HepG2 (cell line): ENCODE data around the gene DCAF7. TPM values are rescaled to one million over a fixed set of nuclear protein-coding genes. Genes with fewer than 3 reads are reported as not detected.
A peak's percentile ranks its signal among the peaks of the same experiment; 100 is the strongest.

Experiments used
- ATAC-seq: fragments of 200-7000 bp; cut with Tn5 transposase; 3 replicates; pipeline ENCODE4 v1.9.1; 2020; ENCODE audit warnings: mild to moderate bottlenecking, moderate library complexity
- BruUV-seq: library from RNA; stranded (reverse); fragments of 400-500 nt; replicated peaks from 2 replicates; lab custom pipeline; 2021; lab: Mats Ljungman, UMichigan
- CTCF ChIA-PET: fragments of 300-600 bp; formaldehyde crosslinking; extraction: SDS; loops from one replicate; lab custom pipeline; 2021; ENCODE audit warnings: low total read pairs, inconsistent platforms, low intra/inter-chr PET ratio; lab: Yijun Ruan, JAX
- POLR2A ChIA-PET: fragments of 350-600 bp; sonication (Branson Sonifier 250); formaldehyde crosslinking; loops from one replicate; lab custom pipeline; 2020; ENCODE audit warnings: antibody characterized with exemption, inconsistent platforms; lab: Yijun Ruan, JAX
- DNase-seq: peaks from one replicate; pipeline ENCODE4 v3.0.0-alpha.2; 2015; ENCODE audit warnings: low spot score
- FAIRE-seq: peaks from 3 replicates; lab custom pipeline; 2011; peaks lifted over from hg19 to GRCh38; lab: Jason Lieb, UNC
- H2AFZ ChIP-seq: one replicate; pipeline ENCODE4 v1.6.1; 2011; ENCODE audit warnings: low read length, inconsistent platforms
- H3K27ac ChIP-seq: fragments of 300-600 bp; 3 replicates; pipeline ENCODE4 v1.8.0; 2011; ENCODE audit warnings: mixed run types, mild to moderate bottlenecking, mixed read lengths, low read length, inconsistent platforms; ENCODE audit not compliant: insufficient read depth; ENCODE audit errors: extremely low read length
- H3K27me3 ChIP-seq, 2 experiments: fragments of 200-600 bp in 1 of 2; 2 replicates in 1 of 2; 3 replicates in 1 of 2; pipeline versions ENCODE4 v1.6.0 to v1.8.0; 2011; ENCODE audit warnings: low read length in 2 of 2, mild to moderate bottlenecking in 2 of 2, moderate library complexity in 2 of 2, inconsistent platforms in 1 of 2; ENCODE audit not compliant: insufficient read depth in 2 of 2, control insufficient read depth in 1 of 2
- H3K36me3 ChIP-seq, 2 experiments: fragments of 200-600 bp in 1 of 2; replicated peaks in 1 of 2; 2 replicates in 1 of 2; 3 replicates in 1 of 2; pipeline versions ENCODE4 v1.5.1 to v1.8.0; 2011; ENCODE audit warnings: low read length in 2 of 2, inconsistent platforms in 1 of 2; ENCODE audit not compliant: insufficient read depth in 2 of 2, control insufficient read depth in 1 of 2
- H3K4me1 ChIP-seq: 2 replicates; pipeline ENCODE4 v1.5.1; 2012; ENCODE audit warnings: low read length, inconsistent platforms; ENCODE audit not compliant: insufficient read depth
- H3K4me2 ChIP-seq: 2 replicates; pipeline ENCODE4 v1.6.0; 2011; ENCODE audit warnings: low read depth, low read length, inconsistent platforms
- H3K4me3 ChIP-seq, 3 experiments: fragments of 200-600 bp in 1 of 3; sonication (generic), shearing (Covaris generic) in 1 of 3; replicated peaks in 1 of 3; 2 replicates each; pipeline ENCODE4 v1.5.1; 2011 to 2016; ENCODE audit warnings: low read length in 3 of 3, inconsistent platforms in 2 of 3, low read depth in 2 of 3, mild to moderate bottlenecking in 2 of 3, control low read depth in 1 of 3, mixed read lengths in 1 of 3; ENCODE audit not compliant: insufficient read depth in 1 of 3
- H3K79me2 ChIP-seq: one replicate; pipeline ENCODE4 v1.6.1; 2011; ENCODE audit warnings: low read length, inconsistent platforms; ENCODE audit not compliant: insufficient read depth
- H3K9ac ChIP-seq: 2 replicates; pipeline ENCODE4 v1.6.0; 2011; ENCODE audit warnings: mild to moderate bottlenecking, low read depth, low read length, inconsistent platforms; ENCODE audit not compliant: insufficient read depth
- H3K9me3 ChIP-seq: 2 replicates; pipeline ENCODE4 v1.5.1; 2012; ENCODE audit warnings: mild to moderate bottlenecking, low read length
- H4K20me1 ChIP-seq: 2 replicates; pipeline ENCODE4 v1.6.0; 2011; ENCODE audit warnings: inconsistent platforms, mild to moderate bottlenecking, low read length, moderate library complexity; ENCODE audit not compliant: insufficient read depth
- FOXK1 ChIP-seq: sonication (generic); formaldehyde crosslinking; IDR thresholded peaks from 2 replicates; pipeline ENCODE4 v1.4.0; 2020; ENCODE audit warnings: low read depth, missing genetic modification reagents, borderline replicate concordance
- GATAD2A ChIP-seq: IDR thresholded peaks from 2 replicates; pipeline ENCODE4 v1.6.1; 2016
- HMG20A ChIP-seq: IDR thresholded peaks from 2 replicates; pipeline ENCODE4 v1.6.1; 2016; ENCODE audit warnings: borderline replicate concordance
- MAFF ChIP-seq: IDR thresholded peaks from 2 replicates; pipeline ENCODE4 v1.6.1; 2011; ENCODE audit warnings: low read depth, low read length, improper control_type of control experiment
- NR1H2 ChIP-seq: sonication (generic); formaldehyde crosslinking; IDR thresholded peaks from 2 replicates; pipeline ENCODE4 v1.8.1; 2022; ENCODE audit warnings: low read depth, missing genetic modification reagents, borderline replicate concordance
- POLR2AphosphoS5 ChIP-seq: IDR thresholded peaks from 2 replicates; pipeline ENCODE4 v1.6.1; 2012; ENCODE audit warnings: low read depth, low read length
- SIX4 ChIP-seq: sonication (generic); formaldehyde crosslinking; IDR thresholded peaks from 2 replicates; pipeline ENCODE4 v1.4.0; 2020; ENCODE audit warnings: missing genetic modification reagents
- TAF1 ChIP-seq: sonication (generic); formaldehyde crosslinking; IDR thresholded peaks from 2 replicates; pipeline ENCODE4 v1.4.0; 2020; ENCODE audit warnings: missing genetic modification reagents
- YY1 ChIP-seq: IDR thresholded peaks from 2 replicates; pipeline ENCODE4 v1.6.1; 2011; ENCODE audit warnings: low read length, low read depth, moderate library complexity, mild to moderate bottlenecking; ENCODE audit not compliant: insufficient read depth, insufficient replicate concordance
- ZHX2 ChIP-seq, 2 experiments: sonication (generic) in 1 of 2; formaldehyde crosslinking in 1 of 2; IDR thresholded peaks; 2 replicates each; pipeline versions ENCODE4 v1.6.1 to v1.9.0; 2014 to 2022; ENCODE audit warnings: antibody characterized with exemption in 1 of 2, borderline replicate concordance in 1 of 2, inconsistent platforms in 1 of 2, low read depth in 1 of 2, missing genetic modification reagents in 1 of 2
- ZNF3 ChIP-seq: IDR thresholded peaks from 2 replicates; pipeline ENCODE4 v1.7.0; 2017; ENCODE audit warnings: inconsistent platforms
- ZNF317 ChIP-seq: sonication (generic); formaldehyde crosslinking; IDR thresholded peaks from 2 replicates; pipeline ENCODE4 v1.5.0; 2020; ENCODE audit warnings: mild to moderate bottlenecking, missing genetic modification reagents
- ZNF331 ChIP-seq: sonication (generic); formaldehyde crosslinking; IDR thresholded peaks from 2 replicates; pipeline ENCODE4 v1.4.0; 2020; ENCODE audit warnings: missing genetic modification reagents
- ZNF350 ChIP-seq: sonication (generic); formaldehyde crosslinking; IDR thresholded peaks from 2 replicates; pipeline ENCODE4 v1.4.0; 2020; ENCODE audit warnings: mild to moderate bottlenecking, low read depth, missing genetic modification reagents, borderline replicate concordance
- ZNF768 ChIP-seq: sonication (generic); formaldehyde crosslinking; IDR thresholded peaks from 2 replicates; pipeline ENCODE4 v1.4.0; 2020; ENCODE audit warnings: missing genetic modification reagents
- ZNF788 ChIP-seq: sonication (generic); formaldehyde crosslinking; IDR thresholded peaks from 2 replicates; pipeline ENCODE4 v1.5.0; 2020; ENCODE audit warnings: mild to moderate bottlenecking, missing genetic modification reagents, borderline replicate concordance
- WGBS: methylation state at CpG from one replicate; pipeline ENCODE4 v1.1.6; 2017; ENCODE audit warnings: low lambda C conversion rate; 5-methylcytosine and 5-hydroxymethylcytosine counted together
- in situ Hi-C: cut with HindIII; loops from 2 replicates; pipeline ENCODE4 v1.10.0; 2017; ENCODE audit warnings: low pct_unique_long_range_greater_than_20kb; ENCODE audit not compliant: extremely low pct_ligation_motif_present
- intact Hi-C: fragments of 100-400 bp; cut with micrococcal nuclease; formaldehyde crosslinking; loops from one replicate; pipeline ENCODE4 v1.10.0; 2022; ENCODE audit not compliant: unreplicated experiment
- polyA plus RNA-seq, 8 experiments: library from polyadenylated mRNA; depleted of rRNA in 3 of 8; stranded (reverse) in 7 of 8; unstranded in 1 of 8; fragments of >200 nt; fragmentation: Illumina TruSeq in 4 of 8; extraction: Trizol in 4 of 8; gene quantifications; 2 replicates each; pipeline versions ENCODE4 v1.2.1 to v1.2.3, GENCODE V29; 2011 to 2016; ENCODE audit warnings: low read depth in 4 of 8, missing spikeins in 1 of 8, mixed read lengths in 1 of 8; ENCODE audit not compliant: insufficient read depth in 1 of 8
- total RNA-seq, 5 experiments: library from RNA; depleted of rRNA; stranded (reverse); fragments of >200 nt; fragmentation: Illumina TruSeq; extraction: Trizol; gene quantifications; 2 replicates each; pipeline ENCODE4 v1.2.3, GENCODE V29; 2016; ENCODE audit warnings: low read depth in 1 of 5

Gene DCAF7
- total and polyA plus RNA-seq, 2 of the 13 experiments (the other 11 are each of a cell fraction or from before 2014, with no cell fraction given): 55.2 to 73.4 TPM

GRCh38 chr17:63537991-63538692 lies 12.1 kb upstream of the DCAF7 start (continued):
- TF ChIP-seq ZHX2 (IDR thresholded peaks at IDR 0.05; ENCODE audit: low read depth) (no peak), ZHX2 (CRISPR knock-in tag; IDR thresholded peaks at IDR 0.05; ENCODE audit: borderline replicate concordance) (no peak), MAFF (no peak)

- no TSS peak for BruUV-seq
- H3K4me1 ChIP-seq: peaks cover 40% of the 10 kb centered on the region
- H2AFZ ChIP-seq: no peak overlapping the region
- H3K79me2 ChIP-seq: no peaks in the 10 kb centered on the region
- intact Hi-C loops: no loop called here
- peak overlapping the region in 1 of 3 experiments; percentile 29; a peak in 1 of 6 replicates for H3K4me3 ChIP-seq
- 11% methylated on average over 9 of the region's 9 CpGs for WGBS
- H3K4me2 ChIP-seq: peak overlapping the region; percentile 26; the same call in 1 of the 2 replicates
- no peaks in the 10 kb centered on the region for H4K20me1 ChIP-seq
- no peak overlapping the region for H3K9ac ChIP-seq
- DNase-seq: no peak
- in situ Hi-C loops: no loop called here
- peaks cover 21 to 70% of the 10 kb centered on the region in 2 experiments for H3K27me3 ChIP-seq
- CTCF ChIA-PET: no interaction called here
- H3K27ac ChIP-seq: no peak overlapping the region
- H3K36me3 ChIP-seq: no peaks in the 10 kb centered on the region
- no peak for FAIRE-seq
- no peaks in the 10 kb centered on the region for H3K9me3 ChIP-seq
- POLR2A ChIA-PET: no interaction called here
- ATAC-seq: no peak
- TF ChIP-seq POLR2AphosphoS5 (no peak), SIX4 (CRISPR knock-in tag) (no peak), ZNF317 (CRISPR knock-in tag) (no peak), ZNF350 (CRISPR knock-in tag) (0 out of 2 replicates have a peak, but pooled peaks have one; percentile 25), ZNF788 (no peak), GATAD2A (CRISPR knock-in tag) (no peak), HMG20A (CRISPR knock-in tag) (no peak), ZNF3 (CRISPR knock-in tag) (no peak), ZNF331 (CRISPR knock-in tag) (no peak), TAF1 (CRISPR knock-in tag) (no peak), NR1H2 (no peak), YY1 (no peak), ZNF768 (CRISPR knock-in tag) (peak; percentile 98), FOXK1 (CRISPR knock-in tag) (no peak)
Measured at GRCh38 chr17:63538693-63539595, 11.3 kb upstream of the DCAF7 start.
